Esophagus (tissue), 2 donors: ENCODE measurements around the gene BEND6. TPM values are rescaled to one million over a fixed set of nuclear protein-coding genes. Genes with fewer than 3 reads are reported as not detected.

ENCODE experiments used
- H3K27ac ChIP-seq, 2 donors: one replicate each; pipeline ENCODE4 v1.5.1; 2013; ENCODE audit warnings: low read depth in 2 of 2, mild to moderate bottlenecking in 2 of 2, inconsistent platforms in 1 of 2, low read length in 1 of 2, moderate library complexity in 1 of 2
- H3K27me3 ChIP-seq, 2 donors: one replicate each; pipeline ENCODE4 v1.6.1; 2013; ENCODE audit warnings: low read length in 2 of 2, control low read depth in 1 of 2, mild to moderate bottlenecking in 1 of 2; ENCODE audit not compliant: insufficient read depth in 2 of 2, control insufficient read depth in 1 of 2
- H3K36me3 ChIP-seq, 2 donors: one replicate each; pipeline ENCODE4 v1.6.1; 2013; ENCODE audit warnings: low read length in 1 of 2; ENCODE audit not compliant: control insufficient read depth in 2 of 2, insufficient read depth in 2 of 2
- H3K4me1 ChIP-seq, 2 donors: one replicate each; pipeline ENCODE4 v1.6.1; 2013; ENCODE audit warnings: low read length in 1 of 2; ENCODE audit not compliant: control insufficient read depth in 2 of 2, insufficient read depth in 2 of 2
- H3K4me3 ChIP-seq, 2 donors: one replicate each; pipeline ENCODE4 v1.5.1; 2013; ENCODE audit warnings: low read length in 2 of 2, mild to moderate bottlenecking in 2 of 2, low read depth in 1 of 2, moderate library complexity in 1 of 2
- H3K9me3 ChIP-seq, 2 donors: one replicate each; pipeline ENCODE4 v1.6.1; 2013; ENCODE audit warnings: mild to moderate bottlenecking in 2 of 2, low read depth in 1 of 2, low read length in 1 of 2, moderate library complexity in 1 of 2; ENCODE audit not compliant: control insufficient read depth in 2 of 2, insufficient read depth in 1 of 2
- WGBS, 2 donors: extraction: QIAGEN DNeasy Blood & Tissue Kit; methylation state at CpG; one replicate each; pipeline ENCODE4 v1.1.7; 2013; 5-methylcytosine and 5-hydroxymethylcytosine counted together
- polyA plus RNA-seq, 2 donors: library from polyadenylated mRNA; stranded (reverse); fragments of 200-250 nt; gene quantifications; one replicate each; pipeline ENCODE4 v1.2.3, GENCODE V29; 2013
- donor health status: healthy with polysubstance abuse.
- donor health status: Bipolar disorder and iron deficiency.

BEND6 gene
- polyA plus RNA-seq, 2 donors = 0.08 to 0.25 TPM

- 23 to 34% methylated on average over 1 of the region's 1 CpG for WGBS, 2 donors
- Histone ChIP-seq H3K4me1 (no peaks in the 10 kb centered on the region), H3K9me3 (no peaks in the 10 kb centered on the region)
Measured at GRCh38 chr6:56938649-56939191, 16.2 kb upstream of the BEND6 start.

DNA sequence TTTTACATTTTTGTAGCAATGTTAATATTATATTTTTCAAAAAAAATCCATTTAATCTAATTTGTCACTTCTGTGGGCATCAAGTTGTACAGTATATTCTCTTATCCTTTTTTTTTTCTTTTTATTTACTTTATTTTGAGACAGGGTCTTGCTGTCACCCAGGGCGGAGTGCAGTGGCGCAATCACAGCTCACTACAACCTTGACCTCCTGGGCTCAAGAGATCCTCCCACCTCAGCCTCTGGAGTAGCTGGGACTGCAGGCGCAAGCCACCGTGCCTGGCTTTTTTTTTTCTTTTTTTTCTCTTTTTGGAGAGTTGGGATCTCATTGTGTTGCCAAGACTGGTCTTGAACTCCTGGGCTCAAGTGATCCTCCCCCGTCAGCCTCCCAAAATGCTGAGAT is 14.4 kb upstream of the BEND6 start:
- H3K27ac ChIP-seq = no peak overlapping the region
- H3K27me3 ChIP-seq = no peaks in the 10 kb centered on the region
- H3K36me3 ChIP-seq = no peaks in the 10 kb centered on the region
- no peaks in the 10 kb centered on the region for H3K9me3 ChIP-seq
- 93 to 97% methylated on average over 5 of the region's 5 CpGs for WGBS, 2 donors
- no peak overlapping the region for H3K4me3 ChIP-seq
- H3K4me1 ChIP-seq = no peaks in the 10 kb centered on the region

More at GRCh38 chr6:56938649-56939191, 16.2 kb upstream of the BEND6 start:
- H3K27me3 ChIP-seq = no peaks in the 10 kb centered on the region
- H3K4me3 ChIP-seq = no peak overlapping the region
- H3K36me3 ChIP-seq = no peaks in the 10 kb centered on the region
- no peak overlapping the region for H3K27ac ChIP-seq

GRCh38 chr6:56940977-56941376 is 13.9 kb upstream of the BEND6 start:
- Histone ChIP-seq H3K4me1 (no peaks in the 10 kb centered on the region), H3K9me3 (no peaks in the 10 kb centered on the region), H3K36me3 (no peaks in the 10 kb centered on the region), H3K4me3 (no peak overlapping the region), H3K27ac (no peak overlapping the region), H3K27me3 (no peaks in the 10 kb centered on the region)

DNA sequence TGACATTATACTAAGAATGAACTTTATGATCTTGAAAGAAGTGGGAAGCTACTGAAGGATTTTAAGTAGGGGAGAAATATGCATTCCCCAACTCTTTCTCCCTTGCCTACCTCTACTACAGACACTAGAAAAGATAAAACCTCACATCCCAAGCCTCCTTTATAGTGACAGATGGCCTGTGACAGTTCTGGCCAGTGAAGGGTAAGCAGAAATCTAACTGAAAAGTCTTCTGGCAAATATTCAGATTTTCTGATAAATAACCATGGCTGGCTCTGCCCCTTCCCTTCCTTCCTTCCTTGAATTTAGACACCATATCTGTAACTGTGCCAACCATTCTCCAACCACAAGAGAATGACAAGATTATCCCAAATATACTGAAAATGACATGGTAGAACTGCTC is 10.2 kb upstream of the BEND6 start:
- Histone ChIP-seq H3K36me3 (no peaks in the 10 kb centered on the region), H3K4me3 (no peak overlapping the region), H3K9me3 (no peaks in the 10 kb centered on the region), H3K27ac (no peak overlapping the region), H3K4me1 (no peaks in the 10 kb centered on the region), H3K27me3 (no peaks in the 10 kb centered on the region)

GRCh38 chr6:56946368-56946767 is 8.5 kb upstream of the BEND6 start:
- Histone ChIP-seq H3K27ac (no peak overlapping the region), H3K4me1 (no peaks in the 10 kb centered on the region), H3K27me3 (no peaks in the 10 kb centered on the region), H3K36me3 (no peaks in the 10 kb centered on the region), H3K4me3 (no peak overlapping the region), H3K9me3 (no peaks in the 10 kb centered on the region)
- 78 to 89% methylated on average over 2 of the region's 2 CpGs for WGBS, 2 donors

- Histone ChIP-seq H3K27me3 (no peaks in the 10 kb centered on the region), H3K9me3 (no peaks in the 10 kb centered on the region), H3K4me3 (no peak overlapping the region), H3K36me3 (no peaks in the 10 kb centered on the region), H3K27ac (no peak overlapping the region), H3K4me1 (no peaks in the 10 kb centered on the region)
- 43 to 65% methylated on average over 1 of the region's 1 CpG for WGBS, 2 donors
Measured at GRCh38 chr6:56947924-56948323, 7.0 kb upstream of the BEND6 start.

- Histone ChIP-seq H3K27me3 (no peaks in the 10 kb centered on the region), H3K4me1 (no peaks in the 10 kb centered on the region), H3K9me3 (no peaks in the 10 kb centered on the region), H3K36me3 (no peaks in the 10 kb centered on the region), H3K4me3 (no peak overlapping the region), H3K27ac (no peak overlapping the region)
- WGBS, 2 donors = 77 to 81% methylated on average over 3 of the region's 3 CpGs
Measured at GRCh38 chr6:56949265-56949664, 5.6 kb upstream of the BEND6 start.

- Histone ChIP-seq H3K4me1 (no peaks in the 10 kb centered on the region), H3K27ac (no peak overlapping the region), H3K4me3 (no peak overlapping the region), H3K9me3 (no peaks in the 10 kb centered on the region), H3K36me3 (no peaks in the 10 kb centered on the region), H3K27me3 (no peaks in the 10 kb centered on the region)
- WGBS, 2 donors = 50 to 52% methylated on average over 1 of the region's 1 CpG
Measured at GRCh38 chr6:56949925-56950495, 4.9 kb upstream of the BEND6 start.

DNA sequence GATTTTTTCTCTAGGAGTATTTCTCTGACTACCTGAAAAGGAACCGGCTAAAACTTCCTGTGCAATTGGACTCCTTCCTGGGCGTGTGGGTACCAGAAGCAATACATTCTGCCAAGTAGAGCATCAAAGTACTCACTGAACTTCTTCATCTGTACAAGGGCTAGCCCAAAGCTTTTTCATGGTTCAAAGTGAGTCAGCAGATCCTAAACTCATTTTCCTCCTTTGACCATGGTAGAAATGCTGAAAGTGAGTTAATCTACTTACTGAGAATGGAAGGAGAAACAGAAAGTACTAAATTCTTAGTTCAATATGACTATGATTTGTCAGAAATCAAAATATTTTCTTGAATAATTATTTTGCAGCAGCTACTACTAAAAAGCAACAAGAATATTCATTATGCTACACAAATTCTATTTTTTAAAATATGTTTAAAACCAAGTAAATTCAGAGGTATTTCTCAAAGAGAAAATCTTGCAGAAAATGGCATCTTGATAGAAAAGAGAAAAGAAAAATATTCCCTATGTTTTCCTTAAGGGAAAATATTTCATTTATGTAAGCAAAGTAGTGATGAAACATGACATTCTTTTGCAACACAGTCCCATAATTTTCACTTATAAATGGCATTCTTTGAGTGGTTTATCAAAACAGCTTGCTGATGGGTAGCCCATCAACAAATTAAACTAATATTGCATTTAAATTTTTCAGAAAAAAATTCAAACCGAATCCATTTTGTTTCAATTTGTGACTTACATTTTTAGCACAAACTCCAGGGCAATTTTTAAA is 3.7 kb upstream of the BEND6 start:
- Histone ChIP-seq H3K4me1 (peaks cover 0 to 3% of the 10 kb centered on the region in 2 donors), H3K27ac (no peak overlapping the region), H3K9me3 (no peaks in the 10 kb centered on the region), H3K27me3 (no peaks in the 10 kb centered on the region), H3K4me3 (no peak overlapping the region), H3K36me3 (no peaks in the 10 kb centered on the region)
- WGBS, 2 donors = 51 to 65% methylated on average over 3 of the region's 3 CpGs
